Astrocyte of the spinal cord (primary cell): ENCODE data around the gene CSF2.

Experiments used
- DNase-seq: peaks from one replicate; pipeline ENCODE4 v3.0.0; 2011; ENCODE audit warnings: low read depth, low spot score
- H3K4me3 ChIP-seq: 2 replicates; pipeline ENCODE4 v1.5.1; 2011; ENCODE audit warnings: low read depth, mild to moderate bottlenecking, low read length, moderate library complexity
- in situ Hi-C: cut with HindIII; loops from 2 replicates; pipeline ENCODE4 v1.10.0; 2017; ENCODE audit warnings: low sequenced_read_pairs
- TF ChIP-seq, protein P1 (sequence below): IDR thresholded peaks from 2 replicates; pipeline ENCODE4 v1.5.1; 2012; ENCODE audit warnings: low read depth, mild to moderate bottlenecking, low read length, inconsistent platforms

The CSF2 gene

DNA sequence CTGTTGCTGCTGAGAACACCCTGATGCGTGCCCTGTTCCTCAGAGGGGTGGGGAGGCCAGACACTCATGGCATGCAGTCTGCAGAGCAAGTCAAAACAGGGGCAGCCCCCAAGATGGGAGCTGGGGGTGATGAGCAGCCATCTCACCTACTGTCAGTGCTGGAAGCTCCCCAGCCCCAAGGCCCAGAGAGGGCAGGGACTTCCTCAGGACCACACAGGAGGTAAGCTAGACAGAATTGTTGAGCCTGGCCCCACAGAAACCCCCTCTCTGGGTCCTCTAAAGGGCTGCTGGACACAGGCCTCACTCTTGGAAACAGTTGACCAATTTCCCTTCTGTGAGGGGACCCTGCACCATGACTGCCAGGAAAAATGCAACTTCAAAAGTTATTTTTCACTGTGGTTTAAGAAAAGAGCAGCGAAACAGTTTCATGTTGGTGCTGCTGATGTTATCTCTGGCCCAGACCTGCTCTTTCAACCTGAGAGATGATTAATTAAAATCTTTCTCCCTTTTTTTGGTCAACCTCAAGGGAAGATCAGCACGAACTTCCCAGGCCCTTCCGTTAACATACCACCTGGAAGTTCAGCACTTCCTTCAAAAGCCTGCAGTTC is 9.6 kb downstream of the CSF2 start:
- TF ChIP-seq, protein P1, sequence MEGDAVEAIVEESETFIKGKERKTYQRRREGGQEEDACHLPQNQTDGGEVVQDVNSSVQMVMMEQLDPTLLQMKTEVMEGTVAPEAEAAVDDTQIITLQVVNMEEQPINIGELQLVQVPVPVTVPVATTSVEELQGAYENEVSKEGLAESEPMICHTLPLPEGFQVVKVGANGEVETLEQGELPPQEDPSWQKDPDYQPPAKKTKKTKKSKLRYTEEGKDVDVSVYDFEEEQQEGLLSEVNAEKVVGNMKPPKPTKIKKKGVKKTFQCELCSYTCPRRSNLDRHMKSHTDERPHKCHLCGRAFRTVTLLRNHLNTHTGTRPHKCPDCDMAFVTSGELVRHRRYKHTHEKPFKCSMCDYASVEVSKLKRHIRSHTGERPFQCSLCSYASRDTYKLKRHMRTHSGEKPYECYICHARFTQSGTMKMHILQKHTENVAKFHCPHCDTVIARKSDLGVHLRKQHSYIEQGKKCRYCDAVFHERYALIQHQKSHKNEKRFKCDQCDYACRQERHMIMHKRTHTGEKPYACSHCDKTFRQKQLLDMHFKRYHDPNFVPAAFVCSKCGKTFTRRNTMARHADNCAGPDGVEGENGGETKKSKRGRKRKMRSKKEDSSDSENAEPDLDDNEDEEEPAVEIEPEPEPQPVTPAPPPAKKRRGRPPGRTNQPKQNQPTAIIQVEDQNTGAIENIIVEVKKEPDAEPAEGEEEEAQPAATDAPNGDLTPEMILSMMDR = no peak
- in situ Hi-C loops = no loop called here
- H3K4me3 ChIP-seq = no peak overlapping the region
- DNase-seq = no peak

DNA sequence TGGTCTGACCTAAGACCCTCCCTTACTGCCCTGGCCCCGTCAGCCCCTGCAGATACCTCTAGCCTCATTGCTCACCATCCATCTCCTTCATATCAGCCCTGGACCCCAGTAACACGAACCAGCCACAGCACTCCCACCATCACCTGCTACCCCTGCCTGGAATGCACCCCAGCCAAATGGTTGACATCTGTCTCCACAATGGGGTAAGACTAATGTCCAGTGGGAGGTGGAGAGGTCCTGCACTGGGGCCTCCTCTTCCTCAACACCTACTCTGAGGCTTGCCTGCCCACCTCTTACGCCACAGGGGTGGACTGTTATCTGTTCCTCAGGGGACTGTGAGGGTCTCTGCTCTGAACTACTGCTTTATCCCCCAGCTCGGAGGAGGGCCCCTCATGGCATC is 12.1 kb downstream of the CSF2 start:
- H3K4me3 ChIP-seq = no peak overlapping the region
- TF ChIP-seq, protein P1 = no peak
- no peak for DNase-seq
- in situ Hi-C loops = no loop called here

DNA sequence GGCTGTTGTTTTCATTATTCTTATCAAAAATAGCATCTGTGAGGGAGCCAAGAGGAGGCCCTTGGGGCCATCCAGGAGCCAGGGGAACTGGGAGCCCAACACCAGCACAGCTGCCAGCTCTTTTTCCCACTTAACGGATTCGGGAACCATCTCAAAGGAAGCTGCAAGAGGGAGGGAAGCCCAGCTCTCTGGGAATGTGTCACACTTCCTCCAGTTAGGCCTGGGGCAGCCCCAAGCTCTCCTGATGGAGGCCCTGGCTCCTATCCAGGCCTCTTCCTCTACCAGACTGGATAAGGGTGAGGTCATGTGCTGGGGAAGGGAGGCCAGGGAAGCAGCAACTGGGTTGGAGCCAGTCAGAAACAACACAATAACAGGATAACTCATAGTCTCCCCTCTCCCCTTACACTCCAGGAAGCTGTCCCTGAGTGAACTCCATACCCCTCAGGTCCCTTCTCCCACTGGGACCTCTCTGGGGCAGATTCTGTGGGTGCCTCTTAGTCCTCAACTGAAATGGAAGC is 12.7 kb downstream of the CSF2 start:
- DNase-seq = peak; percentile 93
- TF ChIP-seq, protein P1 = no peak
- in situ Hi-C loops = no loop called here
- no peak overlapping the region for H3K4me3 ChIP-seq

DNA sequence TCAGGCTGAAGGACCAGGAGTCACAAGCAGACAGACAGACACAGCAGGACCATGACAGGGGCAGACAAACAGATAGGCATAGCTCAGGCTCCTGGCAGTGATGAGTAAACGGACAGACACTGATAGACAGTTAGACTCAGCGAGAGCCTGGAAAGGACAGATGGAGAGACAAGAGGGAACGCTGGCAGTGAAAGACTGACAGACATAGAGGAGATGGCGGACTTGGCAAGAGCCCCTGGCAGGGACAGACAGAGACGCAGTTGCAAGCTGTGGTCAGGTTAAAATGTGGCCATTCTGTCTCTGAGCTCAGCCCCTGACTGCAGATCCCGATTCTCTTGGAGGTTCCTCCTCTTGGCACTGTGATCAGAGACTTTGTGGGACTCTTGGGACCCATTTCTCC is 13.6 kb downstream of the CSF2 start:
- in situ Hi-C loops = no loop called here
- TF ChIP-seq, protein P1 = no peak
- no peak for DNase-seq
- H3K4me3 ChIP-seq = no peak overlapping the region

DNA sequence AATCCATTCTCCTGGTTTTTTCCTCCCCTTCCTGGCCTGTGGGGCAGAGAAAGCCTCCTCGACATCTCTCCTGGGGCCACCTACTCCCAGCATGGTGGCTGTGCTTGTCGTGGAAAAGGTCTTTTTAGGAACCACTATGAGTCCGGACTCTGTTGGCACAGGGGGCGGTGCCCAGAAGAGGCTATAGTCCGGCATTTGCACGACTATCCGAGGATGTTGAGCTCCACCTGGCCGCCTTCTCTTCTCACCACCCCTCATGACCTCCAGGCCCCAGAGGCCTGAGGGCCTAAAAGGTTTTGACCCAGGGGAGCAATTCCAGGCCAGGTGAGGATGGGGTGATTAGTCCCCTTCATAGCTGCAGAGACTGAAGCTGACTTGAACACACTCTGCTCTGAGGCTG is 14.1 kb downstream of the CSF2 start:
- no peak overlapping the region for H3K4me3 ChIP-seq
- in situ Hi-C loops = no loop called here
- TF ChIP-seq, protein P1 = no peak
- no peak for DNase-seq

DNA sequence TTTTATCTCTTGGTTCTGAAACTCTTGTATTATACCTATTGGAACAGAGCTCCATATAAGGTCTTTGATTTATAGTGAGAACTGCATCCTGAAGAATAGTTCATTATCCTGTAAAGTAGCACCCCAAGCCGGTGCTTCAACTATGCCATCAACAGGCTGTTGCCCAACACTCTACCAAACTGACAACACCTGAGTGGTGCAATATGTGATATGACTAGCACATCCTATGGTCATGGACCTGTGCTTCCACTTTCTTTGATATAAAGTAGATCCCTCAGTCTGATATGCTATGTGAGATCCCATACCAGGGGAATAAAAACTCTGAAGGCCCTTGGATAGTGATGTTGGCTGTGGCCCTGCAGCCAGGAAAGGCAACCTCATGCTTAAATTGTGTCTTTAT is 15.8 kb downstream of the CSF2 start:
- in situ Hi-C loops = no loop called here
- TF ChIP-seq, protein P1 = no peak
- H3K4me3 ChIP-seq = no peak overlapping the region
- no peak for DNase-seq
